Hair follicular keratinocyte (primary cell): ENCODE measurements around the gene BTG2. TPM values are rescaled to one million over a fixed set of nuclear protein-coding genes. Genes with fewer than 3 reads are reported as not detected.

ENCODE experiments used
- total RNA-seq: library from RNA; depleted of rRNA; stranded (reverse); fragments of >200 nt; gene quantifications from 2 replicates; pipeline ENCODE4 v1.2.3, GENCODE V29; 2015

BTG2 gene, protein sequence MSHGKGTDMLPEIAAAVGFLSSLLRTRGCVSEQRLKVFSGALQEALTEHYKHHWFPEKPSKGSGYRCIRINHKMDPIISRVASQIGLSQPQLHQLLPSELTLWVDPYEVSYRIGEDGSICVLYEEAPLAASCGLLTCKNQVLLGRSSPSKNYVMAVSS
- total RNA-seq: 25.1 and 34.1 TPM in 2 replicates

GRCh38 chr1:203304919-203305808 lies at the start of gene BTG2:
TSS of gene BTG2 (plus strand) at chr1:203305519. CDS start at chr1:203305607, 88 bp downstream.

DNA sequence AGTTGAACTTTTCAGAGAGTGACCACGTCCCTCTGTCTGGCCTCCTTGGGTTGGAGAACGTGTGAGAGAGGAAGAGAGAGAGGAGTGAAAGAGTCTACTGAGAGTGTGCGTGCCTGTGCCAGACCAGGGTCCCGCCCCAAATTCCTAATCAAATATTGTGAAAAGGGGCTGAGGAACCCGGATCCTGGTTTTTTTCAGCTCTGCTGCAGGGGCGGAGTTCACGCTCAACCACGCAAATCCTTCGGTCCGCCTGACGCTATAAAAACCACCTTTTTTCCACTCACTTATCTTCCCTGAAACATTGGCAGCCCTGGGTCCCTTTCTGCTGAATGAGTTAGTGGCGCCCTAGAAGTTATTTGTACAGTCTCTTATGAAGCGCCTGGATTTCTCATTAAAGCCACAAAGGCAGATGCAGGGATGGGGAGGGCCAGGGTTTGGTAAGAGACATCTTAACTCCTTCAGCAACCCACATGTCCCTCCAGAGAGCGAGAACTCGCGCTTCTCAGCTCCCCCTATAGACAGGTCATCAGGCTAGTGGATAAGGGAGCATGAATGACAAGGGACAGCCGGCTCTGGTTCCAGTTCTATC lies 45.8 kb downstream of the BTG2 start, which contains the start of gene FMOD:
Gene FMOD, minus strand, starts transcription at position 86 of the 589 bp plus-strand sequence. CDS start 2,852 bp downstream, outside the sequence.

Other genes with a start within 250 kb of the BTG2 start
- not detected in 2 replicates for gene MYOG, start 219.5 kb upstream of the BTG2 start, total RNA-seq
- gene ADORA1, start 177.8 kb upstream of the BTG2 start, total RNA-seq: 0.31 TPM in 1 of 2 replicates, not detected in the other
- not detected in 2 replicates for gene MYBPH, start 129.7 kb upstream of the BTG2 start, total RNA-seq
- gene CHI3L1, start 118.8 kb upstream of the BTG2 start, total RNA-seq: 0.27 TPM in 1 of 2 replicates, not detected in the other
- not detected in 2 replicates for gene CHIT1, start 75.8 kb upstream of the BTG2 start, total RNA-seq
- 0.42 and 2.0 TPM in 2 replicates for gene FMOD, start 45.6 kb downstream of the BTG2 start, total RNA-seq
- gene PRELP, start 170.3 kb downstream of the BTG2 start, total RNA-seq: under 0.01 TPM in 1 of 2 replicates, not detected in the other
- not detected in 2 replicates for gene OPTC, start 188.6 kb downstream of the BTG2 start, total RNA-seq